Neural crest cell (in vitro differentiated cells): ENCODE results near the gene RAI1. TPM values are rescaled to one million over a fixed set of nuclear protein-coding genes. Genes with fewer than 3 reads are reported as not detected.

Experiments used
- DNase-seq: peaks from one replicate; pipeline ENCODE4 v3.0.0; 2021; ENCODE audit warnings: low read depth, mixed read lengths, low spot score
- H3K27ac Mint-ChIP-seq: one replicate; pipeline ENCODE4 v1.8.0; 2021; ENCODE audit warnings: mild to moderate bottlenecking, mixed read lengths; ENCODE audit not compliant: unreplicated experiment
- H3K27me3 Mint-ChIP-seq: 2 replicates; pipeline ENCODE4 v1.8.0; 2021; ENCODE audit warnings: low read depth, mild to moderate bottlenecking, mixed read lengths
- H3K36me3 Mint-ChIP-seq: 2 replicates; pipeline ENCODE4 v1.8.0; 2021; ENCODE audit warnings: low read depth, mild to moderate bottlenecking, mixed read lengths
- H3K4me1 Mint-ChIP-seq: 2 replicates; pipeline ENCODE4 v1.8.0; 2021; ENCODE audit warnings: mixed read lengths
- H3K4me3 Mint-ChIP-seq: one replicate; pipeline ENCODE4 v1.8.0; 2021; ENCODE audit warnings: mild to moderate bottlenecking, mixed read lengths
- H3K9me3 Mint-ChIP-seq: 2 replicates; pipeline ENCODE4 v1.8.0; 2021; ENCODE audit warnings: mixed read lengths
- CTCF ChIP-seq: fragments of 200-600 bp; sonication (generic); conservative IDR thresholded peaks from 2 replicates; pipeline ENCODE4 v1.5.0; 2021; ENCODE audit warnings: antibody characterized with exemption, mild to moderate bottlenecking
- total RNA-seq: library from RNA; stranded (reverse); gene quantifications from 2 replicates; pipeline ENCODE4 v1.2.1, GENCODE V29; 2021

Gene RAI1
- total RNA-seq, 1 donor from 2014 or later = 54.0 TPM

- no peak for DNase-seq
- Mint-ChIP-seq H3K27ac (peak overlapping the region; percentile 90), H3K27me3 (no peaks in the 10 kb centered on the region), H3K36me3 (no peaks in the 10 kb centered on the region), H3K4me1 (peaks cover 56% of the 10 kb centered on the region), H3K9me3 (no peaks in the 10 kb centered on the region), H3K4me3 (peak overlapping the region; percentile 4)
- TF ChIP-seq CTCF = no peak
Measured at GRCh38 chr17:17736205-17737183, 55.2 kb downstream of the RAI1 start.

DNA sequence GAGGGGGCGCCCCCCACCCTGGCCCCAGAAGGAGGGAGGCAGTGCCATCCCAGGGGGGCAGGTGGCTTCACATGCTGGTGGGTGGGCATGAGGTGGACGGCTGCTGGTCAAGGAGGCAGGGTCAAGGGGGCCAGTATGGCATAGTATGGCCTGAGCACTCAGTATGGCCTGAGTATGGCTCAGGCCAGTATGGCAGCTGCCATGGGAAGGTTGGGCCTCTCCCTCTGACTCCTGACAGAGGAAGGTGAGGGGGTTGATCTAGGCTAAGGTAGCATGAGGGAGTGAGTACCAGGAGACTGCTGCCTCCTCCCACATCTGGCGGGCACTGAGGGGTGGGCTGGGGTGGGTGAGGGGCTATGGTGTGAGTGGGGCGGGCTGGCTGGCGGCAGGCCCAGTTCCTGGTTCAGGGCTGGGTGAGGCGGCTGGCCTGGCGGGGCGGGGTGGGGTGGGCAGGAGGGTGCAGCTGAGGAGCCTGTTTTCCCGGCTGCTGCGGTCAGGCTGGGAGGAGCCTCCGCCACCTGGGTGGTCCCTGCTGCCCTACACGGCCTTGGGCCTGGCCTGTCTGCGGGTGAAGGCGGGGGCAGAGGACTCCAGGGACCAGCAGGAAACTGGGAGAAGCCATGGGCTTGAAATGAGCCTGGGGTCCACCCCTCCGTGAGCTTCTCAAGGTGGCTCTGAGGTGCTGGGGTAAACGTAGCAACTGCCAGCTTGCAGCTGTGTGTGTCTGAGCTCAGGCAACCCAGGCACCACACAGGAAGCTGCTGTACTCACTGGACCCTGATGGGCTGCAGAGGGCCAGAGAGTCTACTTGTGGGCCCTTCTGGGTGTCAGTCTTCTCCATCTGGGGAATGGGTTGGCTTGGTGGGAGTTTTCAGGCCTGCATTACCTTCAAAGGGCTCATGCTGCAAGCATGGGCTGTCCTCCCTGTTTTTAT lies 57.0 kb downstream of the RAI1 start:
- Mint-ChIP-seq H3K4me3 (no peak overlapping the region), H3K4me1 (peaks cover 58% of the 10 kb centered on the region), H3K9me3 (no peaks in the 10 kb centered on the region), H3K27me3 (no peaks in the 10 kb centered on the region), H3K36me3 (no peaks in the 10 kb centered on the region), H3K27ac (no peak overlapping the region)
- DNase-seq = no peak
- no peak for TF ChIP-seq CTCF

GRCh38 chr17:17738901-17739300 lies 57.6 kb downstream of the RAI1 start:
- no peak for TF ChIP-seq CTCF
- no peak for DNase-seq
- peaks cover 52% of the 10 kb centered on the region for H3K4me1 Mint-ChIP-seq
- no peaks in the 10 kb centered on the region for H3K36me3 Mint-ChIP-seq
- H3K4me3 Mint-ChIP-seq = peak overlapping the region; percentile 67
- H3K9me3 Mint-ChIP-seq = no peaks in the 10 kb centered on the region
- no peak overlapping the region for H3K27ac Mint-ChIP-seq
- no peaks in the 10 kb centered on the region for H3K27me3 Mint-ChIP-seq

DNA sequence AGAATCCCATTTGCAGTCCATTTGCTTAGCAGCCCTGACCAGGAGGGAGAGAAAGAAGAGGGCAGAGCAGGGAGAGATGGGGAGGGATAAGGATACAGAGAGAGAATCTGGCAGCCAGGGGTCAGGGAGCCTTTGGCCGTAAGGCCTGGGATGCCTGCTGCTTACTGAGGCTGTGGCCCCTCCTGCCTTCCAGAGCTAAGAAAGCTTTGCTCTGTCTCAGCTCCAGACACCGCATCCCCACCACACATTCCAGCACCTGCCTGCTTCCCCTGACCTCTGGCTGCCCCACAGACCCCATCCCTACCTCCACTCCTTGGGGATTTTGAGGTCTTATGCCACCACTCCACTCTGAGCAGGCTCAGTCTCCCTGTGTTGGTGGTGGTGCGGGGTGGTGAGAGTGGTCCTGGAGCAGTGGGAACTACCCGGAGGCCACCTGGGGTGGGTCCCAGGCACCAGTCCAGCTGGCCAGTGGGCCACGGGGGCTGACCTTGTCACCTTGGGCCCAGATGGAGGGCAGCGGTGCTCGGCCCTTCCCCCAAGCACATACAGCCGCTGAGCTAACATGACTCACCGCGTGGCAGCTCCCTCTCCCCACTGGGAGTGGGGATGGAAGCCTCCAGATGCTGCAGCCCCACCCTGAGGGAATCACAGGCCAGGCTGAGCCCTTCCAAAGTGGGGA lies 58.3 kb downstream of the RAI1 start:
- H3K9me3 Mint-ChIP-seq = no peaks in the 10 kb centered on the region
- peaks cover 51% of the 10 kb centered on the region for H3K4me1 Mint-ChIP-seq
- DNase-seq = no peak
- no peak overlapping the region for H3K27ac Mint-ChIP-seq
- no peaks in the 10 kb centered on the region for H3K36me3 Mint-ChIP-seq
- no peaks in the 10 kb centered on the region for H3K27me3 Mint-ChIP-seq
- TF ChIP-seq CTCF = no peak
- peak overlapping the region; percentile 67 for H3K4me3 Mint-ChIP-seq
